Transverse colon (tissue), 4 donors: ENCODE measurements around the gene DUS3L. TPM values are rescaled to one million over a fixed set of nuclear protein-coding genes. Genes with fewer than 3 reads are reported as not detected.

ENCODE experiments used
- DNase-seq: peaks from one replicate; pipeline ENCODE4 v3.0.0-alpha.2; 2019
- H3K27ac ChIP-seq, 4 donors: fragments of 200-600 bp; sonication (generic); 2 replicates each; pipeline ENCODE4 v1.5.1; 2016 to 2018; ENCODE audit warnings: inconsistent platforms in 4 of 4
- H3K27me3 ChIP-seq: fragments of 200-600 bp; sonication (generic); 2 replicates; pipeline ENCODE4 v1.5.1; 2017; ENCODE audit warnings: inconsistent platforms
- H3K36me3 ChIP-seq, 4 donors: fragments of 200-600 bp; sonication (generic); 2 replicates each; pipeline ENCODE4 v1.5.1; 2017 to 2019; ENCODE audit warnings: inconsistent platforms in 4 of 4
- H3K4me1 ChIP-seq, 4 donors: fragments of 200-600 bp; sonication (generic); 2 replicates each; pipeline ENCODE4 v1.5.1; 2017 to 2020; ENCODE audit warnings: inconsistent platforms in 4 of 4
- H3K4me3 ChIP-seq, 4 donors: fragments of 200-600 bp; sonication (generic); 1 replicate in 1 of 4; 2 replicates in 3 of 4; pipeline versions ENCODE4 v1.5.1 to v1.6.1; 2017 to 2019; ENCODE audit warnings: inconsistent platforms in 4 of 4
- H3K9me3 ChIP-seq, 2 donors: fragments of 200-600 bp; sonication (generic); 2 replicates each; pipeline ENCODE4 v1.5.1; 2017 to 2019; ENCODE audit warnings: inconsistent platforms in 2 of 2
- EP300 ChIP-seq: sonication (generic); formaldehyde crosslinking; IDR thresholded peaks from one replicate; pipeline ENCODE4 v1.6.1; 2017; ENCODE audit warnings: antibody characterized with exemption, low read depth
- POLR2A ChIP-seq: fragments of 450-650 bp; IDR thresholded peaks from one replicate; pipeline ENCODE4 v1.6.1; 2016; ENCODE audit warnings: antibody characterized with exemption, mild to moderate bottlenecking, moderate library complexity
- POLR2AphosphoS5 ChIP-seq, 3 donors: sonication (generic); formaldehyde crosslinking; IDR thresholded peaks; one replicate each; pipeline ENCODE4 v1.6.1; 2016; ENCODE audit warnings: antibody characterized with exemption in 3 of 3
- WGBS, 2 donors: methylation state at CpG; one replicate each; pipeline ENCODE4 v1.1.5; 2018; ENCODE audit warnings: low coverage in 1 of 2; 5-methylcytosine and 5-hydroxymethylcytosine counted together
- in situ Hi-C, 4 donors: fragments of 200-750 bp; cut with MboI; loops; one replicate each; pipeline versions ENCODE4 v1.15.0 to v1.15.1; 2017; ENCODE audit warnings: low sequenced_read_pairs in 3 of 4, low pct_ligation_motif_present in 1 of 4, low pct_unique_long_range_greater_than_20kb in 1 of 4
- intact Hi-C: fragments of 100-400 bp; cut with DNase I; formaldehyde crosslinking; loops from one replicate; pipeline ENCODE4 v1.15.1; 2023; ENCODE audit warnings: low total_unique reads
- total RNA-seq, 4 donors: library from RNA; depleted of rRNA; stranded (reverse); fragments of >200 nt; gene quantifications; one replicate each; pipeline ENCODE4 v1.1.0, GENCODE V29; 2016
- TF ChIP-seq, protein P1 (sequence below), 5 experiments: fragments of 200-600 bp in 3 of 5; fragments of 450-650 bp in 2 of 5; sonication (generic) in 3 of 5; IDR thresholded peaks; 1 replicate in 2 of 5; 2 replicates in 3 of 5; pipeline ENCODE4 v1.5.1; 2016 to 2017; ENCODE audit warnings: antibody characterized with exemption in 5 of 5, inconsistent platforms in 3 of 5, mild to moderate bottlenecking in 2 of 5, moderate library complexity in 1 of 5

The DUS3L gene
- total RNA-seq, 4 donors from 2014 or later = 28.3 to 86.6 (median 56.6) TPM

DNA sequence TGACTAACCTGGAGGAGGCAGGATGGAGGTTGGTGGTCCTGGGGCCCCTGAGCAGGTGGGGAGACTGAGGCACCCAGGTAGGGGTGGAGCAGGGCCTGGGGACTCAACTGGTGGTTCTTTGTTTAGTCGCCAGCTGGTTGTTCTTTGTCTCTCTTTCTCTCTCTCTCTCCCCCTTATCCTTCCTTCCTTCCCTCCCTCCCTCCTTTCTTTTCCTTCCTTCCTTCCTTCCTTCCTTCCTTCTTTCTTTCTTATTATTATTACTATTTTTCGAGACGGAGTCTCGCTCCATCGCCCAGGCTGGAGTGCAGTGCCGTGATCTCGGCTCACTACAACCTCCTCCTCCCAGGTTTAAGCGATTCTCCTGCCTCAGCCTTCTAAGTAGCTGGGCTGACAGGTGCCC lies 7.3 kb upstream of the DUS3L start:
- H3K36me3 ChIP-seq = no peaks in the 10 kb centered on the region
- H3K27me3 ChIP-seq = peaks cover 13% of the 10 kb centered on the region
- in situ Hi-C loops (no loop called here), intact Hi-C loops (no loop called here)
- no peak overlapping the region for H3K27ac ChIP-seq
- 84 to 89% methylated on average over 3 to 8 of the region's 8 CpGs for WGBS, 2 donors
- no peak for DNase-seq
- H3K9me3 ChIP-seq = no peaks in the 10 kb centered on the region
- no peak for TF ChIP-seq POLR2A
- no peak for TF ChIP-seq POLR2AphosphoS5 (IDR thresholded peaks at IDR 0.05)
- TF ChIP-seq EP300 = no peak
- TF ChIP-seq, protein P1, sequence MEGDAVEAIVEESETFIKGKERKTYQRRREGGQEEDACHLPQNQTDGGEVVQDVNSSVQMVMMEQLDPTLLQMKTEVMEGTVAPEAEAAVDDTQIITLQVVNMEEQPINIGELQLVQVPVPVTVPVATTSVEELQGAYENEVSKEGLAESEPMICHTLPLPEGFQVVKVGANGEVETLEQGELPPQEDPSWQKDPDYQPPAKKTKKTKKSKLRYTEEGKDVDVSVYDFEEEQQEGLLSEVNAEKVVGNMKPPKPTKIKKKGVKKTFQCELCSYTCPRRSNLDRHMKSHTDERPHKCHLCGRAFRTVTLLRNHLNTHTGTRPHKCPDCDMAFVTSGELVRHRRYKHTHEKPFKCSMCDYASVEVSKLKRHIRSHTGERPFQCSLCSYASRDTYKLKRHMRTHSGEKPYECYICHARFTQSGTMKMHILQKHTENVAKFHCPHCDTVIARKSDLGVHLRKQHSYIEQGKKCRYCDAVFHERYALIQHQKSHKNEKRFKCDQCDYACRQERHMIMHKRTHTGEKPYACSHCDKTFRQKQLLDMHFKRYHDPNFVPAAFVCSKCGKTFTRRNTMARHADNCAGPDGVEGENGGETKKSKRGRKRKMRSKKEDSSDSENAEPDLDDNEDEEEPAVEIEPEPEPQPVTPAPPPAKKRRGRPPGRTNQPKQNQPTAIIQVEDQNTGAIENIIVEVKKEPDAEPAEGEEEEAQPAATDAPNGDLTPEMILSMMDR (IDR thresholded peaks at IDR 0.05) = no peak
- H3K4me3 ChIP-seq = no peak overlapping the region
- H3K4me1 ChIP-seq = peaks cover 0 to 5% (median 2%) of the 10 kb centered on the region in 4 donors

DNA sequence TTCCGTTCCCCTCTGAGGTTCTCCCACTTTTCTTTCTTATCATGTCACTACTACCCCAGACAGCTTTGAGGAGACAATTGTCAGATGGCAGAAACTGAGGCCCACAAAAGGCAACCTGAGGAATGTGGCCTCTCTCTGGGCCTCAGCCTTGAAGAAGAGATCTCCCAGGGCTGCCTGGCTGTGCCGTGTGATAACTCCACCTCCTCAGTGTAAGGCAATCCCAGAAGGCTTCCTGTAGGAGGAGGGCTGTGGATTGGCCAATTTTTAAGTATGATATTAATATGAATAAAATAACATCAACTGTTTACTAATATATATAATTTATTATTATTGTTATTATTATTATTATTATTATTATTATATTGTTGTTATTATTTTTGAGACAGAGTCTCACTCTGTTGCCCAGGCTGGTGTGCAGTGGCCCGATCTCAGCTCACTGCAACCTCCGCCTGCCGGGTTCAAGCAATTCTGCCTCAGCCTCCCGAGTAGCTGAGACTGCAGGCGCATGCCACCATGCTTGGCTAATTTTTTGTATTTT lies 4.5 kb upstream of the DUS3L start:
- no peaks in the 10 kb centered on the region for H3K27me3 ChIP-seq
- H3K4me1 ChIP-seq = no peaks in the 10 kb centered on the region
- H3K9me3 ChIP-seq = no peaks in the 10 kb centered on the region
- in situ Hi-C loops = no loop called here
- WGBS, 2 donors = 95 to 98% methylated on average over 6 to 7 of the region's 7 CpGs
- intact Hi-C loops = no loop called here
- no peak for TF ChIP-seq EP300
- TF ChIP-seq POLR2AphosphoS5 (IDR thresholded peaks at IDR 0.05) = no peak
- TF ChIP-seq, protein P1 (IDR thresholded peaks at IDR 0.05) = no peak
- no peak for TF ChIP-seq POLR2A
- no peaks in the 10 kb centered on the region for H3K36me3 ChIP-seq
- no peak overlapping the region for H3K27ac ChIP-seq
- no peak overlapping the region for H3K4me3 ChIP-seq
- no peak for DNase-seq

DNA sequence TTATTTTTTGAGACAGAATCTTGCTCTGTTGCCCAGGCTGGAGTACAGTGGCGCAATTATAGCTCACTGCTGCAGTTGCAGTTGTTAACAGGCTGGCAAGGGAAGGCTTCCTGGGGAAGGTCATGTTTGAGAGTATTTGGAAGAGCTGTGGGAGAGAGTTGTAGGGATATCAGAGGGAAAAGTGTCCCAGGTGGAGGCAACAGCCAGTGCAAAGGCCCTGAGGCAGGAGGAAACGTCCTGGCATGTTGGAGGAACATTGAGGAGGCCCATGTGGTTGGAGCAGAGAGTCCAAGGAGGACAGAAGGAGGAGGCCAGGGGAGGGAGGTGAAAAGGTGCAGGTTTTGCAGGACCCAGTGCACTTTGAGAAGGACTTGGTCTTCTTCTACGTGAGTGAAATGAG lies 2.2 kb upstream of the DUS3L start:
- intact Hi-C loops = no loop called here
- peaks cover 0 to 15% (median 3%) of the 10 kb centered on the region in 4 donors for H3K36me3 ChIP-seq
- peaks cover 0 to 7% (median 6%) of the 10 kb centered on the region in 4 donors for H3K4me1 ChIP-seq
- TF ChIP-seq, protein P1 (IDR thresholded peaks at IDR 0.05) = no peak
- no peak for TF ChIP-seq POLR2AphosphoS5 (IDR thresholded peaks at IDR 0.05)
- TF ChIP-seq POLR2A = no peak
- TF ChIP-seq EP300 = no peak
- 89% methylated on average over 3 of the region's 3 CpGs for WGBS, 2 donors
- no peaks in the 10 kb centered on the region for H3K27me3 ChIP-seq
- H3K4me3 ChIP-seq = no peak overlapping the region
- no peaks in the 10 kb centered on the region for H3K9me3 ChIP-seq
- no peak overlapping the region for H3K27ac ChIP-seq
- in situ Hi-C loops = no loop called here
- no peak for DNase-seq

DNA sequence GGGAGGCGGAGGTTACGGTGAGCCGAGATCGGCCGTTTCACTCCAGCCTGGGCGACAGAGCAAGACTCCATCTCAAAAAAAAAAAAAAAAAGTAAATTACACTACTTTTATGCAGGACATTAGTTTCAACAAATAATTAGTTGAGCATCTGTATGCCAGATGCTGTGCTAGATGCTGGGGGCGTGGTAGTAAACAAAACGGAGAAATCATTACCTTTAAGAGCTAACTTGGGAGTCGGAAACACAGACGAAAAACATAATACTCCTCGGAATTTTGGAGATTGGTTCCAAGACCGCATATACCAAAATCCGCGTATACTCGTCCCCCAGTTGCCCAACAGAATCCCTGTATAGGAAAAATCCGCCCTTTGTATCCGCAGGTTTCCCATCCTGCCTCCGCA lies 1.3 kb upstream of the DUS3L start:
- peaks cover 0 to 7% (median 6%) of the 10 kb centered on the region in 4 donors for H3K4me1 ChIP-seq
- in situ Hi-C loops = no loop called here
- no peak for TF ChIP-seq POLR2AphosphoS5 (IDR thresholded peaks at IDR 0.05)
- TF ChIP-seq POLR2A = no peak
- TF ChIP-seq, protein P1 (IDR thresholded peaks at IDR 0.05) = no peak
- TF ChIP-seq EP300 = no peak
- no peak for DNase-seq
- WGBS, 2 donors = 94 to 96% methylated on average over 15 to 18 of the region's 18 CpGs
- intact Hi-C loops = no loop called here
- H3K27me3 ChIP-seq = no peaks in the 10 kb centered on the region
- H3K9me3 ChIP-seq = no peaks in the 10 kb centered on the region
- no peak overlapping the region for H3K27ac ChIP-seq
- H3K4me3 ChIP-seq = no peak overlapping the region
- H3K36me3 ChIP-seq = peaks cover 0 to 24% (median 7%) of the 10 kb centered on the region in 4 donors
